ENCODE results near the gene KIF20B.

DNA sequence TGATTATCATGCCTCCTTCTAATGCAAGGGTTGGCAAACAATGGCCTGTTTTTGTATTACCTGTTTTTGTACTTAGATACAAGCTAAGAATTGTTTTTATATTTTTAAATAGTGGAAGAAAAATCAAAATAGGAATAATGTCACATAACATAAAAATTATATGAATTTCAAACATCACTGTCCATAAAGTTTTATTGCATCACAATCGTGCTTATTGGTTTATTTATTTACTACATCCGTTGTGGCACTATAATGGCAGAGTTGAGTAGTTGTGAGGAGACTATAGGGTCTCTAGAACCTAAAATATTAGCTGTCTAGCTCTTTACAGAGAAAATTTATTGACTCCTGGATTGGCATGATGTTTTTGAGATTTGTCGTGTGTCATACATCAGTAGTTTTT, 4.1 kb downstream of the KIF20B start:
- TF ChIP-seq POLR2AphosphoS5 (IDR thresholded peaks at IDR 0.05): no peak
- TF ChIP-seq, protein P1, sequence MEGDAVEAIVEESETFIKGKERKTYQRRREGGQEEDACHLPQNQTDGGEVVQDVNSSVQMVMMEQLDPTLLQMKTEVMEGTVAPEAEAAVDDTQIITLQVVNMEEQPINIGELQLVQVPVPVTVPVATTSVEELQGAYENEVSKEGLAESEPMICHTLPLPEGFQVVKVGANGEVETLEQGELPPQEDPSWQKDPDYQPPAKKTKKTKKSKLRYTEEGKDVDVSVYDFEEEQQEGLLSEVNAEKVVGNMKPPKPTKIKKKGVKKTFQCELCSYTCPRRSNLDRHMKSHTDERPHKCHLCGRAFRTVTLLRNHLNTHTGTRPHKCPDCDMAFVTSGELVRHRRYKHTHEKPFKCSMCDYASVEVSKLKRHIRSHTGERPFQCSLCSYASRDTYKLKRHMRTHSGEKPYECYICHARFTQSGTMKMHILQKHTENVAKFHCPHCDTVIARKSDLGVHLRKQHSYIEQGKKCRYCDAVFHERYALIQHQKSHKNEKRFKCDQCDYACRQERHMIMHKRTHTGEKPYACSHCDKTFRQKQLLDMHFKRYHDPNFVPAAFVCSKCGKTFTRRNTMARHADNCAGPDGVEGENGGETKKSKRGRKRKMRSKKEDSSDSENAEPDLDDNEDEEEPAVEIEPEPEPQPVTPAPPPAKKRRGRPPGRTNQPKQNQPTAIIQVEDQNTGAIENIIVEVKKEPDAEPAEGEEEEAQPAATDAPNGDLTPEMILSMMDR (IDR thresholded peaks at IDR 0.05): no peak
- TF ChIP-seq POLR2A (IDR thresholded peaks at IDR 0.05): no peak
